Measurements from ENCODE around the gene PURA.

PURA gene

DNA sequence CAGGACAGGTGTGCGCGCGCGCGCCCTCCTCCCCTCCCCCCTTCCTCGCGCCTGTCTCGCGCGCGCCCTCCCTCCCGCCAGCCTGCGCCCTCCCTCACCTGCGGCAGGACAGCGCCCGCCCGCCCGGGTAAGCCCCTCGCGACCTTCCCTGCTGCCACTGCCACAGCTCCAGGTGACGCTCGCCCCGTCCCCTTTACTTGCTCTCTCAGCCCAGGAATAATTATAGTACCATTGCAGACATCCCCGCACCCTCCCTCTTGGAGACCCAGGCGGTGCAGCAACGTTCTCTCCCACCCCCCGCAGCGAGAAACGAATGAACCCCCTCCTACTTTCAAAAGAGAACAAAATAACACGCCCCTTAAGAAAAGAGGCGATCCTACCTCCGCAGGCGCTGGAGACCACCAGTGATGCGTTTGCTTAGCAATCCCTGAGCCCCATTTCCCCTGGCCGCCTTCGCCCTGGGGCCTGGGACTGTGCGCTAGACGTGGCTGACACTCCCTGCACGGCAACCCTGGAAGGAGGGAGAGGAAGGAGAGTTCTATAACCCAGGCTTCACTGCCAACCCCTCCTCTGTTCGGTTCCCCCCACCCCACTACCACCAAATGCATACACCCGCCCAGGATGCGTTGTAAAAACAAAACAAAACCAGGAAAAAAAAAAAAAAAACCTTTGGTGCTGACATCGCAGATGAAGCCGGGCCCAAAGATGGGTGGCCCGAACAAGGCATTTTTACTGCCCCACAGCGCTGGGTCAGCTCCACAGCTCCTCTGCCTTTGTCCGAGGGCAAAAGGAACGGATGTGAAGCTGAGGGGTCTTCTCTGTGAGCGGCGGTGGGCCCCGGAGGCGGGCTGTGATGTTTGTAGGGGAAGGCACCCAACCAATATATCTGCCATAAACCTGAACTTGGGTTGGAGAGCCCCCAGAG is 5.6 kb upstream of the PURA start:
- in situ Hi-C loops (cut with MboI; ENCODE audit: low sequenced_read_pairs, unreplicated experiment): no loop called here
- TF ChIP-seq, protein P1, sequence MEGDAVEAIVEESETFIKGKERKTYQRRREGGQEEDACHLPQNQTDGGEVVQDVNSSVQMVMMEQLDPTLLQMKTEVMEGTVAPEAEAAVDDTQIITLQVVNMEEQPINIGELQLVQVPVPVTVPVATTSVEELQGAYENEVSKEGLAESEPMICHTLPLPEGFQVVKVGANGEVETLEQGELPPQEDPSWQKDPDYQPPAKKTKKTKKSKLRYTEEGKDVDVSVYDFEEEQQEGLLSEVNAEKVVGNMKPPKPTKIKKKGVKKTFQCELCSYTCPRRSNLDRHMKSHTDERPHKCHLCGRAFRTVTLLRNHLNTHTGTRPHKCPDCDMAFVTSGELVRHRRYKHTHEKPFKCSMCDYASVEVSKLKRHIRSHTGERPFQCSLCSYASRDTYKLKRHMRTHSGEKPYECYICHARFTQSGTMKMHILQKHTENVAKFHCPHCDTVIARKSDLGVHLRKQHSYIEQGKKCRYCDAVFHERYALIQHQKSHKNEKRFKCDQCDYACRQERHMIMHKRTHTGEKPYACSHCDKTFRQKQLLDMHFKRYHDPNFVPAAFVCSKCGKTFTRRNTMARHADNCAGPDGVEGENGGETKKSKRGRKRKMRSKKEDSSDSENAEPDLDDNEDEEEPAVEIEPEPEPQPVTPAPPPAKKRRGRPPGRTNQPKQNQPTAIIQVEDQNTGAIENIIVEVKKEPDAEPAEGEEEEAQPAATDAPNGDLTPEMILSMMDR (IDR thresholded peaks at IDR 0.05; ENCODE audit: borderline replicate concordance, control extremely low read depth, extremely low read depth, insufficient read depth, missing control alignments): no peak
- DNase-seq (ENCODE audit: low spot score): peak; percentile 37

DNA sequence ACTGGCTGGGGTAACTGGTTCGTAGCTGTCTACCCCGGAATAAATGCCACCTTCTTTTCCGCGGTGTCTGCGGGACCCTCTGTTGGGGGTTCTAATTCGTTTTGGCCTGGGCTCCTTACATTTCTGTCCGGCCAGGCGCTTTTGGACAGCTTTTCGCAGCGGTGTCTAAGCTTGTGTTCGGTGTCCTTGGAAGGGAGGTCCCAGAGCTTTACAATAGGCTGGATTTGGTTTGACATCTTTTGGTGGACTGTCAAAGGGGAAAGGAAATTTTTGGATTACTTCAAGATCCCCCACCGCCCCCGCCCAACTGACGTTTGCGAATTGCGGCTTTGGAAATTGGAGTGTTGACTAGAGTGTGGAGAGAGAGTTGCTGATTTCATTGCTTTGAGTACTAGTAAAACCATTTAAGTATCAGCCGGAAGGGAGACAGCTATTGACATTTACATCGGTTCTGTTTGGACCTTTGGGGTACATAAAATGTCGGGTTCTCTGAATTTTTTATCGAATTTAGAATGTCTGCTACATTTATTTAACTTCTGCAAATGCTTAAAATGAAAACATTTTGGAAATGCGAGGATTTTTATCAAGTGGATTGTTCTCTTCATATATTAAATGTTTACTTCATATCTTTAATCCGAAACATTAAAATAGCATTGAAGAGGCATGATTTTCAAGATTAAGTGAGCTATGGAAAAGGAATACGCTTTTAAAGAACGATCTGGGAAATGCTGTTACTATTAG is 4.7 kb upstream of the PURA start:
- in situ Hi-C loops (cut with MboI; ENCODE audit: low sequenced_read_pairs, unreplicated experiment): no loop called here
- TF ChIP-seq, protein P1 (IDR thresholded peaks at IDR 0.05; ENCODE audit: borderline replicate concordance, control extremely low read depth, extremely low read depth, insufficient read depth, missing control alignments): no peak
- no peak for DNase-seq (ENCODE audit: low spot score)

DNA sequence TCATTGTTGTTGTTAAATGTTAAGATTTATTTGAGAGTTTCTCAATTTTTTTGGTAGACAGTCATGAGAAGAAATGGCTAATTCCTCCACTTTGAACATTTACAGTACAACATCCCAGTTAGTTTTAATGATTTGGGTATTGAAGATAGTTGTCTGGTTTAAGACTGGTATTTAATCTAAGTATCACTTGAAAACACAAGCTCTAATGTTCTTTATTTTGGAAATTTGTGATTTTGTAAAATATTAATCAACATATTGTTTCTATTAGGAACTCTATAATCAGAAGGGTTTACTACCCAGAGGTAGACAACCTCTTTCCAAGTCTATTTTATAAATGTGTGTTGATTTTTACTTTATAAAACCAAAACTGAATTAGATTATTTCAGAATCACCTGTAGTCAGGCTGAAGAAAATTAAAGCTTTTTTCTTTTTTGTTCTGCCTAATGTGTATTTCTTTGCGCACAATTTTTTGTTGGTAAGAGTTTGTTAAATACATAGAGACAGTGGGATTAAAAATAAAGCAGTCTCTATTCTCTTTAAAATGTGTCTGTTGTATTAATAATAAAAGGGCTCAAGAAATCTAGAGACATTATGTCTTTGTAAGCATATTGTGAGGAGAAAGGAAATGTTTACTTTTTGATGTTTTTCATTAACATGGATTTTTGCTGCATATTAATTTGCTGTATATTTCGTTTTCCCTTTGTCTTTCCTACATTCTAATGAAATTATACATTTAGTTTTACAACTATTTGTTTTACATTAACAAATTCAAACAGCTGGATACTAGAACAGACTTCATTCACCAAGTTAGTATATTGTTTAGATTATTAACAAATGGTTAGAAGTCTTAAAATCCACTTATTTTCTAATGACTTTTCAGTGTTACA is 3.9 kb upstream of the PURA start:
- TF ChIP-seq, protein P1 (IDR thresholded peaks at IDR 0.05; ENCODE audit: borderline replicate concordance, control extremely low read depth, extremely low read depth, insufficient read depth, missing control alignments): no peak
- in situ Hi-C loops (cut with MboI; ENCODE audit: low sequenced_read_pairs, unreplicated experiment): no loop called here
- DNase-seq (ENCODE audit: low spot score): no peak

DNA sequence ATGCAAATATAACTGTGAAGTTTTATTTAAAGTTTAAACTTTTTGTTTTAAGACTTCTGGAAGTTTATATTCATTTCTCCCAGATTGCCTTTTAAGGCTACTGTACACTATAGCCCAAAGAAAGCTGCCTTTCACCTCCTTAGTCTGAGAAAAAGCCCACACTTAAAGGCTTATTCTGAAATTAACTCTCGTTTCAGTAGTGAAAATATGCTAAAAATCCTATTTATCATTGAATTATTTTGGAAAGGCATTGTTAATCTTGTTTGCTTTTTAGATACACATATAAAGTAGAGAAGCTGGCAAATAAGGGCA is 3.3 kb upstream of the PURA start:
- TF ChIP-seq, protein P1 (IDR thresholded peaks at IDR 0.05; ENCODE audit: borderline replicate concordance, control extremely low read depth, extremely low read depth, insufficient read depth, missing control alignments): no peak
- in situ Hi-C loops (cut with MboI; ENCODE audit: low sequenced_read_pairs, unreplicated experiment): no loop called here
- DNase-seq (ENCODE audit: low spot score): no peak

DNA sequence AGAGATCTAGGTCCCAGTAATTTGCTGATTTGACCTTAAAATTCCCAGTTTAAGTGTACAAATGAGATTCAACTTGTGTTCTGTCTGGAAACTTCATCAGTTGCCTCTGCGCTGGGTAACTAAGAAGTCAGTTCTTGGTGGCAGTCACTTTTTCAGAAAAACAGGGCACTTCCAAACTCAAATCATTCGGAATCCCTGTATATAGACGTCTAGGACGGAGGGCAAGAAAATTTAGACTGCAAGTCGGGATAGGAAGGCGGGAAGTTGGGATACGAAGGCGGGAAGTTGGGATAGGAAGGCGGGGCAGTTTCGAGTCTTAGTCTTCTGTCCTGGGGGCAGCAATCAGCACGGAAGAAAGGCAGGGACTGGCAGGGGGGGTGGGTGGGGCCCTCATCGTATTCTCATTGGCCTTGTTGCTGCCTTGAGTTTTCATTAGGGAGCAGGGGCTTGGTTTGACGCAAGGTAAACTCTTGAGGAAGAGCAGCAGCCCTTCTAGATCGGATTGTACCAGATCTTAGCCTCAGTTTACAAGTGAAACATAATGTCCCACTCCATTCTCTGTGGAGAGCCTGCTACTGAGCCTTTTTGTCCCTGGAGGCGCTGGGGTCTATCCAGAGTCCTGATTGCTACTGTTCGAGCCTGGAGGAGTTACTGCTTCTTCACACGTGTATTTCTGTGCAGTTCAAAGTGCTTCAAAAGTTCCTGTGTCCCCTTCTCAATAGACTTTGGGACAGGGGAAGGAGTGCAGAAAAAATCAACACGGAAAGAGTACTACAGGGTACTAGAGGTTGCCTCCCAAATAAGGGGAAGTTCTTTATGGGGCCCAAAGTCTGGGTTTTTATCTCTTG is 2.7 kb upstream of the PURA start:
- TF ChIP-seq, protein P1 (IDR thresholded peaks at IDR 0.05; ENCODE audit: borderline replicate concordance, control extremely low read depth, extremely low read depth, insufficient read depth, missing control alignments): no peak
- no peak for DNase-seq (ENCODE audit: low spot score)
- in situ Hi-C loops (cut with MboI; ENCODE audit: low sequenced_read_pairs, unreplicated experiment): no loop called here

Measured in GM13976 (cell line).